KG1 (cell line): ENCODE results near the gene DCLK3.

Experiments used
- DNase-seq: peaks from one replicate; lab custom pipeline; 2025; lab: John Stamatoyannopoulos, UW

Gene DCLK3

GRCh38 chr3:36669764-36670163 lies 94.6 kb downstream of the DCLK3 start:
- no peak for DNase-seq

GRCh38 chr3:36666166-36666565 lies 98.2 kb downstream of the DCLK3 start:
- no peak for DNase-seq

GRCh38 chr3:36663666-36664291 lies 100.6 kb downstream of the DCLK3 start:
- no peak for DNase-seq

- DNase-seq: no peak
These were observed 101.7 kb downstream of the DCLK3 start for GRCh38 chr3:36662626-36663025.
